ENCODE data around the gene ANKLE2.

The ANKLE2 gene

DNA sequence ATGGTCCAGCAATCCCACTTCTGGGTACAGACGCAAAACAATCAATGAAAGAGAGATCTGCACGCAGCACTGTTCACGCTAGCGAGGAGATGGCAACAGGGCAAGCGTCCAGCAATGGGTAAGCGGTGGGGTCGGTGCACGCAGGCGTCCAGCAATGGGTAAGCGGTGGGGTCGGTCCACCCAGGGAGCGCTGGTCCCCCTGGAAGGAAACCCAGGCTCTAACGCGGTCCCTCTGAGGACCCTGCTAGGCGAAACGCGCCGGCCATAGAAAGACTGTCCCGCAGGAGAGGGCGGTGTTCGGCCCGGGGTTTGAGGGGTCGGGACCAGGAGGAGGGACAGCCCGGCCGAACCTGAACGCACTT lies 51.6 kb downstream of the ANKLE2 start:
- no peak for TF ChIP-seq FOXA1 (IDR thresholded peaks at IDR 0.05)
- no peak for TF ChIP-seq ELF4 (IDR thresholded peaks at IDR 0.05)
- no peak for TF ChIP-seq FOXK2 (IDR thresholded peaks at IDR 0.05)
- no peak for TF ChIP-seq FOXM1 (IDR thresholded peaks at IDR 0.05; ENCODE audit: borderline replicate concordance)
- TF ChIP-seq, protein P1, sequence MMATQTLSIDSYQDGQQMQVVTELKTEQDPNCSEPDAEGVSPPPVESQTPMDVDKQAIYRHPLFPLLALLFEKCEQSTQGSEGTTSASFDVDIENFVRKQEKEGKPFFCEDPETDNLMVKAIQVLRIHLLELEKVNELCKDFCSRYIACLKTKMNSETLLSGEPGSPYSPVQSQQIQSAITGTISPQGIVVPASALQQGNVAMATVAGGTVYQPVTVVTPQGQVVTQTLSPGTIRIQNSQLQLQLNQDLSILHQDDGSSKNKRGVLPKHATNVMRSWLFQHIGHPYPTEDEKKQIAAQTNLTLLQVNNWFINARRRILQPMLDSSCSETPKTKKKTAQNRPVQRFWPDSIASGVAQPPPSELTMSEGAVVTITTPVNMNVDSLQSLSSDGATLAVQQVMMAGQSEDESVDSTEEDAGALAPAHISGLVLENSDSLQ (IDR thresholded peaks at IDR 0.05), result no peak
- TF ChIP-seq HDGF (IDR thresholded peaks at IDR 0.05; ENCODE audit: borderline replicate concordance), result no peak
- no peak for TF ChIP-seq BHLHE40 (IDR thresholded peaks at IDR 0.05; ENCODE audit: borderline replicate concordance)
- TF ChIP-seq CTBP1 (IDR thresholded peaks at IDR 0.05; ENCODE audit: borderline replicate concordance), result no peak
- no peak for TF ChIP-seq TARDBP (IDR thresholded peaks at IDR 0.05)
- TF ChIP-seq ARNT (IDR thresholded peaks at IDR 0.05), result no peak
- ChIA-PET POLR2A (interaction anchor here (0.9 to 1.5 kb wide), 3 partner anchors 18 to 31 kb away, joined by 3 read pairs; no protein-coding TSS in a partner anchor), CTCF (no interaction called here)
- peak; percentile 38 for DNase-seq (ENCODE audit: extremely low spot score)

DNA sequence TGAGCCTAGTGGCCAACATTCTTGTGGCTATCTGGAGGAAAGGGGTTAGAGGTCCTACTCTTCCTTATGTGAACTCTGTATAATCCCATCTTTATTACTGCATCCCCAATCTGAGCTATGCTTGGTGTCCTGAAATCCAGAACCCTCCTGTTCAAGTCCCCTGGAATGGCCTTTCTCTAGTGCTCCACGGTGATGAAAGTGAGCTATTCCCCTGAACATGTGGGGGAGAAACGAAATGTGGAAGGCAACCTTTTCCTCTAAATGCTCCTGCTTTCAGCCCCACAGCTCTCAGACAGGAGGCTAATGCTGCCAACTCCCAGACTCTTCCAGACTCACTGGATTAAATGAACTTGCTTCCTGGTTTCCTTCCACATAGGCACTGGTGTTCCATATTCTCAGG lies 53.5 kb downstream of the ANKLE2 start:
- no peak for TF ChIP-seq SP1 (IDR thresholded peaks at IDR 0.05)
- no peak for TF ChIP-seq NFRKB (IDR thresholded peaks at IDR 0.05)
- ChIA-PET CTCF (no interaction called here), POLR2A (interaction anchor here (1.4 kb wide), 1 partner anchor 12 kb away, joined by 3 read pairs; no protein-coding TSS in a partner anchor)
- no peak for DNase-seq (ENCODE audit: extremely low spot score)

DNA sequence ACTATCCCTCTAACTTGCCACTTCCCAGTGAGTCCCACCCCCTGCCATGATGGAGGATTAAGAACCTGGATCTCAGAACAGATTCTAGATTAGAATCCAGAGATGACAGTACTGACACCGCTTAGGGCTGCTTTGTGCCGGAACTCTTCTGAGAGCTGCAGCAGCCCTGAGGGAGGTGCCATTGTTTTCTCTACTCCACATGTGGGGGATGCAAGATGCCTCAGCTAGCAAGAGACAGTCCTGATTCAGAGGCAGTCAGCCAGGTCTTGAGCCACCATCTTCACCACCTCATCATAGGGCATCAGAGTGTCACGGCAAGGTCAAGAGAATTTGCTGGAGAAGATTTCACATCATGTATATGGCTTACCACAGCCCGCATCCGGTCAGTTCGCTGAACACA lies 54.4 kb downstream of the ANKLE2 start:
- ChIA-PET POLR2A (interaction anchor here (1.4 kb wide), 1 partner anchor 11 kb away, joined by 3 read pairs; no protein-coding TSS in a partner anchor), CTCF (no interaction called here)

DNA sequence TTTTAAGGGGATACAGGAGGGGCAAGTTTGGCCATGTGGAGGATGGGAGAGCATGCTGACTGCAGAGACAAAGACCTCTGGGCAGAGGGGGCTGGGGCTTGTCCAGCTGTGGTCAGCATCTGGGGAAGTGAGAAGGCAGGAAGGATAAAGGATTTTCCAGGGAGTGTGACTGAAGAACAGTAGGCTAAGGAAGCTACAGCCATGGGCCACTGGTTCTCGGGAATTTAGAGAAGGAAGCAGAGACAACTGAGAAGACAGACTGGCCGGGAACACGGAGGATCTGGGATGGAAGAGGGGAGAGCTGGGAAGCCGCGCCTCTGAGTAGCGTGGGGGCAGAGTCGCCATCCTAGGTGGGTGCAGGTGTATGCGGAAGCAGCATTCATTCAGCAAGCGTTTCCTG lies 58.0 kb downstream of the ANKLE2 start:
- TF ChIP-seq FOXK2 (IDR thresholded peaks at IDR 0.05) (no peak), BHLHE40 (IDR thresholded peaks at IDR 0.05; ENCODE audit: borderline replicate concordance) (no peak), CTBP1 (IDR thresholded peaks at IDR 0.05; ENCODE audit: borderline replicate concordance) (no peak), FOXM1 (IDR thresholded peaks at IDR 0.05; ENCODE audit: borderline replicate concordance) (no peak), ZNF384 (IDR thresholded peaks at IDR 0.05) (no peak), ELF4 (IDR thresholded peaks at IDR 0.05) (no peak), SP1 (IDR thresholded peaks at IDR 0.05) (no peak), FOXA1 (IDR thresholded peaks at IDR 0.05) (no peak), L3MBTL2 (conservative IDR thresholded peaks at IDR 0.05) (no peak), NFRKB (IDR thresholded peaks at IDR 0.05) (no peak), LEF1 (IDR thresholded peaks at IDR 0.05; ENCODE audit: borderline replicate concordance) (no peak), ARNT (IDR thresholded peaks at IDR 0.05) (no peak), HDGF (IDR thresholded peaks at IDR 0.05; ENCODE audit: borderline replicate concordance) (no peak), SUZ12 (IDR thresholded peaks at IDR 0.05) (no peak), TARDBP (IDR thresholded peaks at IDR 0.05) (no peak)
- TF ChIP-seq, protein P1 (IDR thresholded peaks at IDR 0.05), result no peak
- ChIA-PET POLR2A (no interaction called here), CTCF (no interaction called here)
- DNase-seq (ENCODE audit: extremely low spot score), result no peak

More for the DNA sequence above, 54.4 kb downstream of the ANKLE2 start:
- no peak for DNase-seq (ENCODE audit: extremely low spot score)
- TF ChIP-seq SP1 (IDR thresholded peaks at IDR 0.05) (no peak), LEF1 (IDR thresholded peaks at IDR 0.05; ENCODE audit: borderline replicate concordance) (no peak), CTBP1 (IDR thresholded peaks at IDR 0.05; ENCODE audit: borderline replicate concordance) (no peak), SUZ12 (IDR thresholded peaks at IDR 0.05) (no peak), ARNT (IDR thresholded peaks at IDR 0.05) (no peak), FOXM1 (IDR thresholded peaks at IDR 0.05; ENCODE audit: borderline replicate concordance) (no peak), NFRKB (IDR thresholded peaks at IDR 0.05) (no peak), FOXA1 (IDR thresholded peaks at IDR 0.05) (no peak), HDGF (IDR thresholded peaks at IDR 0.05; ENCODE audit: borderline replicate concordance) (no peak), BHLHE40 (IDR thresholded peaks at IDR 0.05; ENCODE audit: borderline replicate concordance) (no peak), ELF4 (IDR thresholded peaks at IDR 0.05) (no peak), FOXK2 (IDR thresholded peaks at IDR 0.05) (no peak), TARDBP (IDR thresholded peaks at IDR 0.05) (no peak), L3MBTL2 (conservative IDR thresholded peaks at IDR 0.05) (no peak), ZNF384 (IDR thresholded peaks at IDR 0.05) (no peak)
- TF ChIP-seq, protein P1 (IDR thresholded peaks at IDR 0.05), result no peak

DNA sequence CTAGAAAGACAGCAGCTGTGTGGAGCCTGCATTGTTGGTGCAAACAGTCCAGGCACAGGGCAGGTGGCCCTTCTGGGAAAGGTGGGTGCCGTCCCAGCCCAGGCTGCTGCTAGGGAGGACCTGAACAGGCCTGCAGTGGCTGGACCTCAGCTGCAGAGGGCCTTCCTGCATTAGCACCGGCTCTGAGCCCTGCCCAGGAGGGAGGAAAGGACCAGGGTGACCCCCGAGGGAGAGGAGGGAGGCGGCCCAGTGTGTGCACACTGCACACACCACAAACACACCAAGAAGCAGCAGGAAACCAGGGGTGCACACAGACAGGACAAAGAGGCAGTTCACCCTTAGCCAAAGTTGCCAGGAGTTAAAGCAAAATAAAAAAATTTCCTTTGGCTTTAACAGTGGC lies 59.0 kb downstream of the ANKLE2 start:
- POLR2A ChIA-PET, result no interaction called here
- CTCF ChIA-PET, result no interaction called here
- DNase-seq (ENCODE audit: extremely low spot score), result no peak
- TF ChIP-seq ARNT (IDR thresholded peaks at IDR 0.05) (no peak), FOXM1 (IDR thresholded peaks at IDR 0.05; ENCODE audit: borderline replicate concordance) (no peak), ZNF384 (IDR thresholded peaks at IDR 0.05) (no peak), L3MBTL2 (conservative IDR thresholded peaks at IDR 0.05) (no peak), ELF4 (IDR thresholded peaks at IDR 0.05) (no peak), SP1 (IDR thresholded peaks at IDR 0.05) (no peak), HDGF (IDR thresholded peaks at IDR 0.05; ENCODE audit: borderline replicate concordance) (no peak), CTBP1 (IDR thresholded peaks at IDR 0.05; ENCODE audit: borderline replicate concordance) (no peak), SUZ12 (IDR thresholded peaks at IDR 0.05) (no peak), BHLHE40 (IDR thresholded peaks at IDR 0.05; ENCODE audit: borderline replicate concordance) (no peak), NFRKB (IDR thresholded peaks at IDR 0.05) (no peak), FOXK2 (IDR thresholded peaks at IDR 0.05) (no peak), TARDBP (IDR thresholded peaks at IDR 0.05) (no peak), FOXA1 (IDR thresholded peaks at IDR 0.05) (no peak), LEF1 (IDR thresholded peaks at IDR 0.05; ENCODE audit: borderline replicate concordance) (no peak)
- TF ChIP-seq, protein P1 (IDR thresholded peaks at IDR 0.05), result no peak
